ENCODE data around the gene KCNMA1.

The KCNMA1 gene

DNA sequence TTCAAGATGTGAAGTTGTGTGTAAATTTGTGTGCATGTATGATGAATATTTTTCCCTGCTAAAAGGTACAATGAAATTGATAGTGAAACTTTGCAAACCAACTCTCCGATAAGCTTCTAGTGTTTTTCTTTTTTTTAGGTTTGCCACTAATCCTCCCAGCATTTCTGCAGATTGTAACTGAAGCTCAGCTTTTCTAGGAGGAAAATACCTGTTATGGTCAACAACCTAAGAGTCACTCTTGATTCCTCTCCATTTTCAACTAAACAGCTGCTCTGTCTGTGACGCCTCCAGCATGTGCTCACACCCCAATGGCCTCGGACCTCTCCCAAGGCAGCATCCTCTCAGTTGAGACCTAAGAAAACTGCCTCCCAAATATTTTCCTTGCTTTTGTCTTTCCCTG is 406.2 kb downstream of the KCNMA1 start:
- Histone ChIP-seq H3K4me1 (ENCODE audit: control insufficient read depth in 1 of 2, insufficient read depth in 1 of 2, low read depth in 1 of 2, low read length in 1 of 2) (no peaks in the 10 kb centered on the region), H3K27ac (no peak overlapping the region), H3K9me3 (no peaks in the 10 kb centered on the region), H3K27me3 (no peaks in the 10 kb centered on the region), H3K4me3 (ENCODE audit: low read depth in 1 of 2, low read length in 1 of 2) (no peak overlapping the region), H3K36me3 (no peaks in the 10 kb centered on the region)
- TF ChIP-seq, protein P1, sequence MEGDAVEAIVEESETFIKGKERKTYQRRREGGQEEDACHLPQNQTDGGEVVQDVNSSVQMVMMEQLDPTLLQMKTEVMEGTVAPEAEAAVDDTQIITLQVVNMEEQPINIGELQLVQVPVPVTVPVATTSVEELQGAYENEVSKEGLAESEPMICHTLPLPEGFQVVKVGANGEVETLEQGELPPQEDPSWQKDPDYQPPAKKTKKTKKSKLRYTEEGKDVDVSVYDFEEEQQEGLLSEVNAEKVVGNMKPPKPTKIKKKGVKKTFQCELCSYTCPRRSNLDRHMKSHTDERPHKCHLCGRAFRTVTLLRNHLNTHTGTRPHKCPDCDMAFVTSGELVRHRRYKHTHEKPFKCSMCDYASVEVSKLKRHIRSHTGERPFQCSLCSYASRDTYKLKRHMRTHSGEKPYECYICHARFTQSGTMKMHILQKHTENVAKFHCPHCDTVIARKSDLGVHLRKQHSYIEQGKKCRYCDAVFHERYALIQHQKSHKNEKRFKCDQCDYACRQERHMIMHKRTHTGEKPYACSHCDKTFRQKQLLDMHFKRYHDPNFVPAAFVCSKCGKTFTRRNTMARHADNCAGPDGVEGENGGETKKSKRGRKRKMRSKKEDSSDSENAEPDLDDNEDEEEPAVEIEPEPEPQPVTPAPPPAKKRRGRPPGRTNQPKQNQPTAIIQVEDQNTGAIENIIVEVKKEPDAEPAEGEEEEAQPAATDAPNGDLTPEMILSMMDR (IDR thresholded peaks at IDR 0.05), result no peak

DNA sequence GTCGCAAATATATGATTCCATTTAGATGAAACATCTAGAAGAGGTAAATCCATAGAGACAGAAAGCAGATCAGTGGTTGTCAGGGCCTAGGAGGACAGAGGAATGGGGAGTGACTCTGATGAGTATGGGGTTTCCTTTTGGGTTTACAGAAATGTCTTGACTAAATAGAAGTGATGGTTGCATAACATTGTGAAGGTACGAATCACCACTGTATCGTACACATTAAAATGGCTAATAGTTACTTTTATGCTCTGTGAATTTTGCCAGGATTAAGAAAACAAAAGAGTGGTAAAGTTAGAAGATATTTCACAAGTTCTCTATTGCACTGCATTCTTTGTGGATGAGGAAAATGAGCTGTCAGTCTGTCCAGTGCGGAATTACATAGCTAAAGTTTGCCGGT is 407.4 kb downstream of the KCNMA1 start:
- Histone ChIP-seq H3K27ac (no peak overlapping the region), H3K9me3 (no peaks in the 10 kb centered on the region), H3K4me3 (ENCODE audit: low read depth in 1 of 2, low read length in 1 of 2) (no peak overlapping the region), H3K27me3 (no peaks in the 10 kb centered on the region), H3K36me3 (no peaks in the 10 kb centered on the region), H3K4me1 (ENCODE audit: control insufficient read depth in 1 of 2, insufficient read depth in 1 of 2, low read depth in 1 of 2, low read length in 1 of 2) (no peaks in the 10 kb centered on the region)
- TF ChIP-seq, protein P1 (IDR thresholded peaks at IDR 0.05), result no peak

DNA sequence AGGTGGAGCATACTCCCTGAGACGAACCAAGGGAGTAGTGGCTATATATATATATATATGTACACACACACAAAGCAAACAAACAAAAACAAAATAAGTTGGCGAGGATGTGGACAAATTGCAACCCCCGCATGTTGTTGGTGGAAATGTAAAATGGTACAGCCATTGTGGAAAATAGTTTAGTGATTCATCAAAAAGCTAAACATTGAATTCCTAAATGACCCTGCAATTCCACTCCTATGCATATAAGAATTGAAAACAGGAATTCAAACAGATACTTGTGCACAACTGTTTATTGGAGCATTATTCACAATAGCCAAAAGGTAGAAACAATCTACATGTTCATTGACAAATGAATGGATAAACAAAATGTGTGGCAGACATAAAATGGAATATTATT is 407.9 kb downstream of the KCNMA1 start:
- Histone ChIP-seq H3K4me3 (ENCODE audit: low read depth in 1 of 2, low read length in 1 of 2) (no peak overlapping the region), H3K36me3 (no peaks in the 10 kb centered on the region), H3K9me3 (no peaks in the 10 kb centered on the region), H3K27ac (no peak overlapping the region), H3K4me1 (ENCODE audit: control insufficient read depth in 1 of 2, insufficient read depth in 1 of 2, low read depth in 1 of 2, low read length in 1 of 2) (no peaks in the 10 kb centered on the region), H3K27me3 (no peaks in the 10 kb centered on the region)
- TF ChIP-seq, protein P1 (IDR thresholded peaks at IDR 0.05), result no peak

DNA sequence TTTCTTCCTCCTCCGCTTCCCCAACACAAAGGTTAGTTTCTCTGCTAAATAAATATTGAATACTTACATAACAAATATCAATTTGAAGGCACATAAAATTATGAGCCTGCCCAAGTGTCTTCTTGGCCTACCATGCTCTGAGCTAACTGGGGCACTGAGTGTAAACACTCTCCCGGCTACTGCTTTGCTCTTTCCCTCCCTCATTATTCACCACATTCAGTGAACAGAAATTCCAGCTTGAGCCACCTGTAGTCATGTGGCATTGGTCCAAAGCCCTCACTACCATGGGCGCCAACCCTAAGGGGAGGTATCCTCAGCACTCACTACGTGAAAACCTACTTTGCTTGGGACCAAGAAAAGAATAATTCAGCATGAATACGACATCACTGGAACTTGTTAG is 409.0 kb downstream of the KCNMA1 start:
- Histone ChIP-seq H3K4me1 (ENCODE audit: control insufficient read depth in 1 of 2, insufficient read depth in 1 of 2, low read depth in 1 of 2, low read length in 1 of 2) (no peaks in the 10 kb centered on the region), H3K27ac (no peak overlapping the region), H3K36me3 (no peaks in the 10 kb centered on the region), H3K4me3 (ENCODE audit: low read depth in 1 of 2, low read length in 1 of 2) (no peak overlapping the region), H3K27me3 (peaks cover 10% of the 10 kb centered on the region), H3K9me3 (no peaks in the 10 kb centered on the region)
- TF ChIP-seq, protein P1 (IDR thresholded peaks at IDR 0.05), result no peak

DNA sequence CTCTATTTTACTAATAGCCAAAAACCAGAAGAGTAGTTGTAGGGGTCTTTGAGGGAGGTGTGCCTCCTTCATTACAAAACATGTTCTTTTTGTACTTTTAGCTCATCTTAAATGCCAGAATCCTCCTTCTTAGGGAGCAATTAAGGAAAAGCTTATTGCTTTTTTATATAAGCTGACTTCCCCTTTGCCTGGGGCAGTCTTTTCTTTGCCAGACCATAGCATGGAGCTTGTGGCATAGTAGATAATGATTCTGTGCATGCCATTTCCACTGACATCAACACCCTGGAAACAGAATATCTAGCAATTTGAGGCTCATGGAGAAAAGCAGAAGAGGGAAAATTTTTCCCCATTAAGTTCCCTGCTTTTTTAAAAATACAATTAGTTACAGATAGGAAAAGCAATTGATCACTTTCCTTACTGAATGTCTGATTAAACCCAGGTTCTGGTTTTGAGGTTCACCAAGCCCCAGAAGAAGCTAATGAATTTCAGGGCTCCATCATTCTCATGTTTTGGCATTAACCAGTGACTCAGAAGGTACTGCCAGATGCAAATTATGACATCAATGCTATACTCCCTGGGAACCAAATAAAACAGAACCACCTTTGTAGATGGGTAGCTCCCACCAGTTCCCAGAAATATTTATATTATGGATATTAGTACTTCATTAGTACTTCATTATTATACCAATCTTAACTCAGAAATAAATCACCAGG is 410.6 kb downstream of the KCNMA1 start:
- peaks cover 20% of the 10 kb centered on the region for H3K27me3 ChIP-seq
- H3K4me3 ChIP-seq (ENCODE audit: low read depth in 1 of 2, low read length in 1 of 2), result no peak overlapping the region
- no peaks in the 10 kb centered on the region for H3K36me3 ChIP-seq
- no peaks in the 10 kb centered on the region for H3K9me3 ChIP-seq
- no peaks in the 10 kb centered on the region for H3K4me1 ChIP-seq (ENCODE audit: control insufficient read depth in 1 of 2, insufficient read depth in 1 of 2, low read depth in 1 of 2, low read length in 1 of 2)
- no peak overlapping the region for H3K27ac ChIP-seq
- TF ChIP-seq, protein P1 (IDR thresholded peaks at IDR 0.05), result no peak
